Measurements from ENCODE around the gene YTHDF1. TPM values are rescaled to one million over a fixed set of nuclear protein-coding genes. Genes with fewer than 3 reads are reported as not detected.

Gene YTHDF1
- total and polyA plus RNA-seq, 2 of the 4 experiments (the other 2 are of a cell fraction), result 10.9 to 22.6 TPM

DNA sequence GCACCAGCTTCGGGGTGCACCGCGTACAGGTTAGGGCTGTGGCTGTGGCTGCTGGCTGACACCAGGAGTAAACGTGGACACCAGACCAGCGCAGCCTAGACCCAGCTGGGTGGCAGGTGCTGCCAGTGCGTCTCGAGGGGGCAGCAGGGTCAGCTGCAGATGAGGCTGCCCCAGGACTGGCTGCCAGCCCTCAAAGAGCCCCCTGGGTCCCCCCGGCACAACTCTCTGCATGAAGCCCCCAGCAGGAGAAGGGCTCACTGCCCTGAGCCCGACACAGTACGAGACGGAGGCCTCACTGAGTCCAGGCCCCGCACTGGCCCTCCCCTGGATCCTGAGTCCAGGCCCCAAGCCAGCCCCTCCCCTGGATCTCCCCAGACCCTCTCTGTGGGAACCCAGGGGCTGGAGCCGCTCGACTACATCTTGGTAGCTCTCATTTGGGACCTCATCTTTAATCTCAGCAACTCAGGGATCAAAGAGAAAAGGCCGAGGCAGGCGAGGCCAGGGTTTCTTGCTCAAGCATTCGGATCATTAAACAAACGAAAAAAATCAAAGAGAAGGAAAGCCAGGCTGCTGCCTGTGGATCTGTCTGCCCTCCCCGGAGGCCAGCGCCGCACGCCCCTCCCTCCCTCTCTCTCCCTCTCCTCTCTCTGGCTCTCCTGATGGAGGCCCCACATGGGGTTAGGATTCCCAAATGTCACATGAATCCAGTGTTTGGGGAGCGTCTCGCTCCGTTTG, 45.3 kb upstream of the YTHDF1 start (continued):
- TF ChIP-seq, protein P1, sequence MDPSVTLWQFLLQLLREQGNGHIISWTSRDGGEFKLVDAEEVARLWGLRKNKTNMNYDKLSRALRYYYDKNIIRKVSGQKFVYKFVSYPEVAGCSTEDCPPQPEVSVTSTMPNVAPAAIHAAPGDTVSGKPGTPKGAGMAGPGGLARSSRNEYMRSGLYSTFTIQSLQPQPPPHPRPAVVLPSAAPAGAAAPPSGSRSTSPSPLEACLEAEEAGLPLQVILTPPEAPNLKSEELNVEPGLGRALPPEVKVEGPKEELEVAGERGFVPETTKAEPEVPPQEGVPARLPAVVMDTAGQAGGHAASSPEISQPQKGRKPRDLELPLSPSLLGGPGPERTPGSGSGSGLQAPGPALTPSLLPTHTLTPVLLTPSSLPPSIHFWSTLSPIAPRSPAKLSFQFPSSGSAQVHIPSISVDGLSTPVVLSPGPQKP (IDR thresholded peaks at IDR 0.05; ENCODE audit: borderline replicate concordance, low read depth, low read length), result no peak
- no peak for TF ChIP-seq MAFK (IDR thresholded peaks at IDR 0.05; ENCODE audit: low read depth, low read length)
- TF ChIP-seq POLR2A (IDR thresholded peaks at IDR 0.05; ENCODE audit: low read depth, low read length), result no peak
- no peak for TF ChIP-seq BHLHE40 (IDR thresholded peaks at IDR 0.05; ENCODE audit: low read depth, low read length)
- no peak for TF ChIP-seq RAD21 (IDR thresholded peaks at IDR 0.05; ENCODE audit: low read length)
- no peak for TF ChIP-seq RCOR1 (IDR thresholded peaks at IDR 0.05; ENCODE audit: insufficient replicate concordance, low read length)
